LNCaP clone FGC (cell line): ENCODE measurements around the gene SLC48A1.
"Not testable (repeated sequence)": the region's sequence is repeated elsewhere in the genome, so short reads cannot be mapped to it uniquely, and the experiment has no call there.

ENCODE experiments used
- DNase-seq: peaks from one replicate; pipeline ENCODE4 v3.0.0-alpha.2; 2011; ENCODE audit warnings: low read depth
- H3K4me3 ChIP-seq: 2 replicates; pipeline ENCODE4 v1.5.1; 2011; ENCODE audit warnings: mild to moderate bottlenecking, low read depth, low read length, control low read depth
- CTCF ChIP-seq: IDR thresholded peaks from 2 replicates; pipeline ENCODE4 v1.5.1; 2012; ENCODE audit warnings: mild to moderate bottlenecking; ENCODE audit not compliant: control insufficient read depth, insufficient read depth; ENCODE audit errors: extremely low read depth

SLC48A1 gene

GRCh38 chr12:47804171-47804570 lies 31.1 kb downstream of the SLC48A1 start:
- DNase-seq, result no peak
- no peak overlapping the region for H3K4me3 ChIP-seq
- TF ChIP-seq CTCF, result no peak

- H3K4me3 ChIP-seq, result no peak overlapping the region
- no peak for TF ChIP-seq CTCF
- DNase-seq, result no peak
Observed at GRCh38 chr12:47805417-47805816, 32.4 kb downstream of the SLC48A1 start.

GRCh38 chr12:47807338-47807737 lies 34.3 kb downstream of the SLC48A1 start:
- TF ChIP-seq CTCF, result no peak
- no peak overlapping the region for H3K4me3 ChIP-seq
- DNase-seq, result no peak

GRCh38 chr12:47808050-47808449 lies 35.0 kb downstream of the SLC48A1 start:
- DNase-seq, result no peak
- no peak overlapping the region for H3K4me3 ChIP-seq
- TF ChIP-seq CTCF, result no peak

GRCh38 chr12:47808574-47809365 lies 35.7 kb downstream of the SLC48A1 start:
- no peak for TF ChIP-seq CTCF
- no peak overlapping the region for H3K4me3 ChIP-seq
- DNase-seq, result no peak

- not testable (repeated sequence) for DNase-seq, H3K4me3 ChIP-seq
Observed at GRCh38 chr12:47809518-47809917, 36.5 kb downstream of the SLC48A1 start.

GRCh38 chr12:47811072-47811396 lies 38.0 kb downstream of the SLC48A1 start:
- no peak overlapping the region for H3K4me3 ChIP-seq
- TF ChIP-seq CTCF, result no peak
- no peak for DNase-seq
